ENCODE results near the gene CIZ1.

- TF ChIP-seq POLR2AphosphoS5 (IDR thresholded peaks at IDR 0.05) (no peak), POLR2A (IDR thresholded peaks at IDR 0.05) (no peak)
- TF ChIP-seq, protein P1, sequence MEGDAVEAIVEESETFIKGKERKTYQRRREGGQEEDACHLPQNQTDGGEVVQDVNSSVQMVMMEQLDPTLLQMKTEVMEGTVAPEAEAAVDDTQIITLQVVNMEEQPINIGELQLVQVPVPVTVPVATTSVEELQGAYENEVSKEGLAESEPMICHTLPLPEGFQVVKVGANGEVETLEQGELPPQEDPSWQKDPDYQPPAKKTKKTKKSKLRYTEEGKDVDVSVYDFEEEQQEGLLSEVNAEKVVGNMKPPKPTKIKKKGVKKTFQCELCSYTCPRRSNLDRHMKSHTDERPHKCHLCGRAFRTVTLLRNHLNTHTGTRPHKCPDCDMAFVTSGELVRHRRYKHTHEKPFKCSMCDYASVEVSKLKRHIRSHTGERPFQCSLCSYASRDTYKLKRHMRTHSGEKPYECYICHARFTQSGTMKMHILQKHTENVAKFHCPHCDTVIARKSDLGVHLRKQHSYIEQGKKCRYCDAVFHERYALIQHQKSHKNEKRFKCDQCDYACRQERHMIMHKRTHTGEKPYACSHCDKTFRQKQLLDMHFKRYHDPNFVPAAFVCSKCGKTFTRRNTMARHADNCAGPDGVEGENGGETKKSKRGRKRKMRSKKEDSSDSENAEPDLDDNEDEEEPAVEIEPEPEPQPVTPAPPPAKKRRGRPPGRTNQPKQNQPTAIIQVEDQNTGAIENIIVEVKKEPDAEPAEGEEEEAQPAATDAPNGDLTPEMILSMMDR (IDR thresholded peaks at IDR 0.05), result no peak
These were observed 40.5 kb upstream of the CIZ1 start for GRCh38 chr9:128231638-128232527.
